ENCODE data around the gene SLC25A20. TPM values are rescaled to one million over a fixed set of nuclear protein-coding genes. Genes with fewer than 3 reads are reported as not detected.
"Not testable (repeated sequence)": the region's sequence is repeated elsewhere in the genome, so short reads cannot be mapped to it uniquely, and the experiment has no call there.

SLC25A20 gene
- total RNA-seq, 1 donor = 2.2 TPM

DNA sequence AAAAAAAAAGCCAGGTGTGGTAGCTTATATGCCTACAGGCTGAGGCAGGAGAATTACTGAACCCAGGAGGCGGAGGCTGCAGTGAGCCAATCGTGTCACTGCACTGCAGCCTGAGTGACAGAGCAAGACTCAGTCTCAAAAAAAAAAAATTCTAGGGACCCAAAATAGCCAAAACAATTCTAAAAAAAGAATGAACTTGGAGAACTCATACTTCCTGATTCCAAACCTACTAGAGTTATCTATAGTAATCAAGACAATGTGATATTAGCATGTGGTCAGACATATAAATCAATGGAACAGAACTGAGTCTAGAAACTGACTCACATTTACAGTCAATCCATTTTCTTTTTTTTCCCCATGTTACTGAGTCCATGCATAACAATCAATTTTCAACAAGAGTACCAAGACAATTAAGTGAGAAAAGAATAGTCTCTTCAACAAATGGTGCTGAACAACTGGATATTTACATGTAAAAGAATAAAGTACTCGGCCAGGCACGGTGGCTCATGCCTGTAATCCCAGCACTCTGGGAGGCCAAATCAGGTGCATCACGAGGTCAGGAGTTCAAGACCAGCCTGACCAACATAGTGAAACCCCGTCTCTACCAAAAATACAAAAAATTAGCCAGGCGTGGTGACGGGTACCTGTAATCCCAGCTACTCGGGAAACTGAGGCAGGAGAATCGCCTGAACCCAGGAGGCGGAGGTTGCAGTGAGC, 62.9 kb downstream of the SLC25A20 start:
- Histone ChIP-seq H3K4me3 (ENCODE audit: low read length) (no peak overlapping the region), H3K9me3 (ENCODE audit: low read depth, low read length) (no peaks in the 10 kb centered on the region), H3K4me1 (ENCODE audit: insufficient read depth, low read length) (no peaks in the 10 kb centered on the region), H3K27me3 (ENCODE audit: insufficient read depth, low read length) (no peaks in the 10 kb centered on the region)

DNA sequence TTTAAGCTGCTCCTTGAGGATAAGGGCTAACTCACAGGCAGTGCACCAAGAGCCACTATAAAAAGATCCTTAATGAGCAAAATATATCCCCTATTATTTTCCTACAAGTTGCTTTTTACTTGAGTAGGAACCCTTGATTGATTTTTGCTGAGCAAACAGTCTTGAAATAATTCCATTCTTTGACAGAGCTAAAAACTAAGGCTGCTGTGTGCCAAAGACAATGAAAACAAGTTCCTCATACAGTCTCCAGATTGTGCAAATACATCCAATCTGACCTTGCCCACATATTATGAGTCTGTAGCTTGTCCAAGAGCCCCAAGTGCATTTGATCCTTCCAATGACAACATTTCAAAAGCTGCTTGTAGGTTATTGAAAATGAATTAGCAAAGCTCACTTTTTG, 66.0 kb downstream of the SLC25A20 start:
- Histone ChIP-seq H3K27me3 (ENCODE audit: insufficient read depth, low read length) (no peaks in the 10 kb centered on the region), H3K4me3 (ENCODE audit: low read length) (no peak overlapping the region), H3K4me1 (ENCODE audit: insufficient read depth, low read length) (no peaks in the 10 kb centered on the region), H3K9me3 (ENCODE audit: low read depth, low read length) (no peaks in the 10 kb centered on the region)

DNA sequence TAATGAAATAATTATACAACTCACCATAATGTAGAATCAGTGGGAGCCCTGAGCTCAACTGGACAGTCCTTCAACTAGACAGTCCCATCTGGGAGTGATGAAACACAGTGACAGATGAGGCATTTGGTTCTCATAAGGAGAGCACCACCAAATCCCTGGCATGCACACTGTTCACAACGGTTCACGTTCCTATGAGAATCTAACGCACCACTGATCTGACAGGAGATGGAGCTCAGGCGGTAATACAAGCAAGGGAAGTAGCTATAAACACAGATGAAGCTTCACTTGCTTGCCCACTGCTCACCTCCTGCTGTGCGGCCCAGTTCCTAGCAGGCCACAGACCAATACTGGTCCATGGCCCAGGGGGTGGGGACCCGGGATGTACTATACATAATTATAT, 68.0 kb downstream of the SLC25A20 start:
- Histone ChIP-seq H3K9me3 (ENCODE audit: low read depth, low read length) (no peaks in the 10 kb centered on the region), H3K4me3 (ENCODE audit: low read length) (no peak overlapping the region), H3K4me1 (ENCODE audit: insufficient read depth, low read length) (no peaks in the 10 kb centered on the region), H3K27me3 (ENCODE audit: insufficient read depth, low read length) (no peaks in the 10 kb centered on the region)

DNA sequence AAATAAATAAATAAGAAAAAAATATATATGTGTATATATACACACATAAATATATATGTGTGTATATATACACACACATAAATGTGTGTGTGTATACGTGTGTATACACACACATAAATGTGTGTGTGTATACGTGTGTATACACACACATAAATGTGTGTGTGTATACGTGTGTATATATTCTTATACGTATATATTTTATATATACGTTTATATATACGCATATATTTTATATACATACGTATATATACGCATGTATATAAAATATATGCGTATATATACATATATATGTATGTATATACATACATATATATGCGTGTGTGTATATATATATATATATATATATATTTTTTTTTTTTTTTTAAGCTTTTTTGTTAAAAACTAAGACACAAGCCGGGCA, 69.2 kb downstream of the SLC25A20 start:
- not testable (repeated sequence) for H3K27me3 ChIP-seq (ENCODE audit: insufficient read depth, low read length); H3K4me1 ChIP-seq (ENCODE audit: insufficient read depth, low read length); H3K4me3 ChIP-seq (ENCODE audit: low read length); H3K9me3 ChIP-seq (ENCODE audit: low read depth, low read length)

DNA sequence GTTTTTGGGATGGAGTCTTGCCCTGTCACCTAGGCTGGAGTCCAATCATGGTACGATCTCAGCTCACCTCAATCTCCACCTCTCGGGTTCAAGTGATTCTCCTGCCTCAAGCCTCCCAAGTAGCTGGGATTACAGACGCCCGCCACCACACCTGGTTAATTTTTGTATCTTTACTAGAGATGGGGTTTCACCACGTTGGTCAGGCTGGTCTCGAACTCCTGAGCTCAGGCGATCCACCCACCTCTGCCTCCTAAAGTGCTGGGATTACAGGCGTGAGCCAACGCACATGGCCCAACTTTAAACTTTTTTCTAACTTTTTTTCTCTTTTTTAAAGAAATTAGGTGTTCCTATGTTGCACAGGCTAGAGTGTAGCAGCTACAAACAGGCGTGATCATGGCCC, 70.8 kb downstream of the SLC25A20 start:
- H3K9me3 ChIP-seq (ENCODE audit: low read depth, low read length); H3K4me3 ChIP-seq (ENCODE audit: low read length): not testable (repeated sequence)

DNA sequence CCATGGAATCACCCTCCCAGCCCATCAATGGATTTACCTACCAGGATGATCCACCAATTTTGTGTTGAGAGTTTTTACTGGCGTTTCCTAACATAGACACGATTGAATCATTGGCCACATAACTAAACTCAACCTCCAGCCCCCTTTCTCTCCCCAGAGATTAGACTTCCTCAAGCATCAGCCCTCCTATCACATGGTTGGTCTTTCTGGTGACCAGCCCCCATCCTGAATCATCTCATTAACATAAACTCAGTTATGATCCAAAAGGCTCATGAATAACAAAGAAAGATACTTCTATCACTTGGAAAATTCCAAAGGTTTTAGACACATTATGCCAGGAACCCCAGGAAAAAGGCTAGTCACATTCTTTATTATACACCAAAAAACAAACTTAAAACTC, 72.2 kb downstream of the SLC25A20 start:
- Histone ChIP-seq H3K4me1 (ENCODE audit: insufficient read depth, low read length) (no peaks in the 10 kb centered on the region), H3K9me3 (ENCODE audit: low read depth, low read length) (no peaks in the 10 kb centered on the region), H3K4me3 (ENCODE audit: low read length) (no peak overlapping the region), H3K27me3 (ENCODE audit: insufficient read depth, low read length) (no peaks in the 10 kb centered on the region)

More for the DNA sequence above, 70.8 kb downstream of the SLC25A20 start:
- not testable (repeated sequence) for H3K4me1 ChIP-seq (ENCODE audit: insufficient read depth, low read length); H3K27me3 ChIP-seq (ENCODE audit: insufficient read depth, low read length)

DNA sequence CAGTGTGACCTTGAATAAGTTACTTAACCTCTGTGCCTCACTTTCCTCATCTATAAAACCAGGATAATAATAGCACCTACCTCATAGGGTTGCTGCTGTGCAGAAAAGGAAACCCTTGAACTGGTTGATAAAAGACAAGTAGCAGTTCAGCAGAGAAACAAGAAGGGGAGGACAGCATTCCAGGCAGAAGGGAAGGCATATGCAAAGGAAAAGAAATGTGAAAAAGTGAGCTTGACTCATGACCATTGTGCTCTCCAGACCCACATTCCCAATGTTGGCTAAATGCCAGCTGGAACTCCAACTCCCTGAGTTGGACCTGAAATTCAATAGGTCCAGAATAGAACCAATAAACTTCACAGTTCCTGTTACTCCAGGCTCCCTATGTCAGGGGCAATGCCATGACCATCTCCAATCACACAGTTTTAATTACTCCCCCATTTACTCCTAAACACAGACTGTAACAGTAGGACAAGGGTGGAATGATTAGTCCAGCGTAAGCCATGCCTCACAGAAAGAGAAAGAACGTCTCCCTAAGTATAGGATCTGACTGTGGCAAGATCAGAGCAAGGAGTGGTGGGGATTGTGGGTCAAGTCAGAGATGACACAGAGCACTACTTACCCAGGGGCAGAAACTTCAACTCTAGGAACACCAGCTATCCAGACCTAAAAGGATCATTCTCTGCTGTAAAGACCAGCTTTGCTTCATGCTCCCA, 77.9 kb downstream of the SLC25A20 start:
- H3K4me3 ChIP-seq (ENCODE audit: low read length) = no peak overlapping the region
- H3K4me1 ChIP-seq (ENCODE audit: insufficient read depth, low read length) = no peaks in the 10 kb centered on the region
- no peaks in the 10 kb centered on the region for H3K9me3 ChIP-seq (ENCODE audit: low read depth, low read length)
- no peaks in the 10 kb centered on the region for H3K27me3 ChIP-seq (ENCODE audit: insufficient read depth, low read length)

DNA sequence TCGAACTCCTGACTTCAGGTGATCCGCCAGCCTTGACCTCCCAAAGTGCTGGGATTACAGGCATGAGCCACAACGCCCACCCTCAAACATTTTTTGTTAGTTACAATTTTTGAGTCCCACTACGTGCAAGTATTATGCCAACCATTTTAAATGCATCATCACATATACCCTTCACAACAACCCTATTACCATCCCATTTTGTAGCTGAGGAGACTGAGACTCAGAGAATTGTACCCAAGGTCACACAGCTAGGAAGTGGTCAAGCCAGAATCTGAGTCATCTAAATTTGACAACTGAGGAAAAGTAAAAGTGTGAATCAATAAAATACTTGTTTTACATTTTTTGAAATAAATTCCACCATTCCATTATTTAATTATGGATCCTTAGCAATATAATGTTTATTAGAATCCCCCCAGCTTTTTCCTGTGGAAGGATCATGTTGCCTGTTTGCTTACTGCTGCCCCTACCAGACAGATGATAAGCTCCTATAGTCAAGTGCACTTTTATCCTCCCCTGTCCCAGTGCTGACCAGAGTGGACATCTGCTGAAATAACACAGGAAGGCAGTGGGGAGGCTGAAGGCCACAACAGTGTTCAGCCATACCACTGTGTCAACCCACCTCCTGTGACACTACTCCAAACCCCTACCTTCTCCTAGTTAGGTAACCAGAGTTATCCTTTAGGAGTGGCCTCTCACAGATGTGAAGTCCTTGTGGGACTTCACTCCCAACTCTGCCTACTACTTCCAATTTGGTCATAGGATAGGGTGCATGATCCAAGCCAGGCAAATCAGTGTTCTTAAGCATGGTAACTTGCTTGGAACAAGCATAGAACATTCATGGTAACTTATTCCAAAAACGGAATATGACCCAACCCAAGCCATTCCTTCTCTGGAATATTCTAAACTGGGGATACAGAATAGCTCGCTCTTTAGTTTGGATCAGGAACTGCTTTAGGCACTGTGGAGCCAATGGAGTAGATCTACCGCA, 79.2 kb downstream of the SLC25A20 start:
- Histone ChIP-seq H3K27me3 (ENCODE audit: insufficient read depth, low read length) (no peaks in the 10 kb centered on the region), H3K4me1 (ENCODE audit: insufficient read depth, low read length) (no peaks in the 10 kb centered on the region), H3K4me3 (ENCODE audit: low read length) (no peak overlapping the region), H3K9me3 (ENCODE audit: low read depth, low read length) (no peaks in the 10 kb centered on the region)

DNA sequence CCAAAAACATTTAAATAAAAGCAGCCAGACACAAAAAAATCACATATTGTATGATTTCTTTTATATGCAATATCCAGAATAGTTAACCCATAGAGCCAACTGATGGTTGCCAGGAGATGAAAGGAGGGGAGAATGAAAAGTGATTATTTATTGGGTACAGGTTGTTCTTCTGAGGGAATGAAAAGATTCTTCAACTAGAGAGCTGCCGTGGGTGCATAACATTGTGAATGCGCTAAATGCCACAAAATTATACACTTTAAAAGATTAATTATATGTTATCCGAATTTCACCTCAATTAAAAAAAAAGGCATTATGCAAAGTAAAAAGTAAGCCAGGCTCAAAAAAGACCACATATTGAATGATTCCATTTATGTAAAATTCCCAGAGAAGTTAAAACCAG, 87.2 kb downstream of the SLC25A20 start:
- Histone ChIP-seq H3K4me1 (ENCODE audit: insufficient read depth, low read length) (peaks cover 21% of the 10 kb centered on the region), H3K4me3 (ENCODE audit: low read length) (no peak overlapping the region), H3K9me3 (ENCODE audit: low read depth, low read length) (no peaks in the 10 kb centered on the region), H3K27me3 (ENCODE audit: insufficient read depth, low read length) (no peaks in the 10 kb centered on the region)

Other genes with a start within 250 kb of the SLC25A20 start
- gene CELSR3, start 236.0 kb downstream of the SLC25A20 start, total RNA-seq = 2.6 TPM
- 6.3 TPM for gene NCKIPSD, start 213.0 kb downstream of the SLC25A20 start, total RNA-seq
- gene IP6K2, start 181.7 kb downstream of the SLC25A20 start, total RNA-seq = 92.5 TPM
- gene PRKAR2A, start 51.0 kb downstream of the SLC25A20 start, total RNA-seq = 26.1 TPM
- 120 TPM for gene ARIH2, start 20.0 kb upstream of the SLC25A20 start, total RNA-seq
- 18.6 TPM for gene P4HTM, start 91.4 kb upstream of the SLC25A20 start, total RNA-seq
- gene WDR6, start 108.5 kb upstream of the SLC25A20 start, total RNA-seq = 31.9 TPM
- gene DALRD3, start 119.7 kb upstream of the SLC25A20 start, total RNA-seq = 16.3 TPM
- gene NDUFAF3, start 123.2 kb upstream of the SLC25A20 start, total RNA-seq = 27.9 TPM
- gene IMPDH2, start 130.5 kb upstream of the SLC25A20 start, total RNA-seq = 81.5 TPM
- gene QRICH1, start 195.2 kb upstream of the SLC25A20 start, total RNA-seq = 143 TPM
- 262 TPM for gene QARS1, start 205.9 kb upstream of the SLC25A20 start, total RNA-seq
- gene USP19, start 221.9 kb upstream of the SLC25A20 start, total RNA-seq = 21.5 TPM
- gene LAMB2, start 234.2 kb upstream of the SLC25A20 start, total RNA-seq = 3.1 TPM